KBM-7 (cell line): ENCODE results near the gene BEND7.

Source experiments
- DNase-seq: peaks from one replicate; pipeline ENCODE4 v3.0.0-alpha.2; 2015
- in situ Hi-C: fragments of 300-500 bp; cut with MboI; formaldehyde crosslinking; loops from 2 replicates; pipeline ENCODE4 v1.14.3; 2020; ENCODE audit warnings: low sequenced_read_pairs, low pct_unique_long_range_greater_than_20kb, mixed read lengths

The BEND7 gene

DNA sequence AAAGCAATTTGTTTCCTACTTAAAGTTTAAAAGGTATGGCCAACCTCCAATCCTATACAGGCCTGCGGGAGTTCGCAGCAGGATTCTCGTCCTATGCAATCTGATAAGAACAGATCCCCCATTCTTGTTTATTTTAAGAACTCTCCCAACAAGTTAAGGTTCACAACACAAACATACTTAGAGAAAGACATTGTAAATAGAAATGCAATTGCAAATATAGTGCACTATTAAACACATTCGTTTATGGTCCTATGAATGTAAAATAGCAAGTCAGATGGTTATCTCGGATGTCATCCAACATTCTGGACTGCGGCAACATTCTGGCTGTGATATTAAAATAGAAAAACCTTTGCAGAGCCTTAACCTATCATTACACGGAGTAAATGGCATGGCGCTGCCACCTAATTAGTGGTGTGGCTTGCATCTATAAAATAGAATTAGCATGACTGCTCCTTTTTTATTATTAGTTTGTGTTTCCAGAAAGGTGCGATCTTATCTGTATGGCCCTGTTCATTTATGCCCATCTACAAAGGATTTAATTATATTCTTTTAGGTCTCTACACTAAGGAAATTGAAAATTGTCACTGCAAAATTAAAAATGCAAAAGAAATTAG is 37.0 kb downstream of the BEND7 start:
- no peak for DNase-seq
- in situ Hi-C loops: no loop called here

DNA sequence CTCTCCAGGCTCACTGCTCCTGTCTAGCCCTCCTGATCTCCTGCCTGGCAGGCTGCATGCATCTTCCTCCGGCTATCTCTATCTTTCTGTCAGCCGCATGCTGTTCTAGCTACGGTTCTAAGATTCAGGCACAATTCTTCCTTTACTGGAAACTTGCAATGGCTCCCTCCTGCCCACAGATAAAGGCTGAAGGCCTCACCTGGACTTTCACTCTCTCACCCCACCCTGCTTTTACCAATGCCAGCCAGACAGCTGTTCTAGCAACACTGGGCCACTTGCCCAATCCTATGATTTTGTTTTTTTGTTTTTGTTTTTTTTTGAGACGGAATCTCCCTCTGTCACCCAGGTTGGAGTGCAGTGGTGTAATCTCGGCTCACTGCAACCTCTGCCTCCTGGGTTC is 38.3 kb downstream of the BEND7 start:
- DNase-seq: no peak
- in situ Hi-C loops: no loop called here

DNA sequence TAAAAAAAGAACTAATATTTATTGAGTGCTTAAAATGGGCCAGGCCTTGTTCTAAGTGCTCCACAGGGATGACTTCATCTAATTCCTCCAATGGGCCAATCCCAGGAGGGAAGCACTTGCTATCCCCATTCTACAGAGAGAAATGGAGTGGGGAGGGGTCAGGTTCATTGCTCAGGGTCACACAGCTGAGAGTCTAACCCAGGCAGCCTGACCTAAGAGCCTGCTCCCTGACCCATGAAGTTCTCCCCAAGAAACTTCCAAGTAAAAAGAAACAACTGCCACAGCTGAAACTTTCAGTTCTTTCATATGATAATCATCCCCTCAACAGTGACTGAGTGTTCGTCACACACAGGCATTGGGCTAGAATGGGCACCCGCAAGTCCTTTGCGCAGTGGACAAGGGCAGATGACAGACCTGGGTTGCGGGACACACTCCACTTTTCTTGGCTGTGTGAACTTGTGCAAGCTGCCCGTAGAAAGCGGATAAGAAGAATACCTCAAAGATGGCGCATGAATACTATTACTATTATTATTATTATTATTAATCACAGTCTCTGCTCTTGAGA is 39.7 kb downstream of the BEND7 start:
- in situ Hi-C loops: no loop called here
- no peak for DNase-seq

DNA sequence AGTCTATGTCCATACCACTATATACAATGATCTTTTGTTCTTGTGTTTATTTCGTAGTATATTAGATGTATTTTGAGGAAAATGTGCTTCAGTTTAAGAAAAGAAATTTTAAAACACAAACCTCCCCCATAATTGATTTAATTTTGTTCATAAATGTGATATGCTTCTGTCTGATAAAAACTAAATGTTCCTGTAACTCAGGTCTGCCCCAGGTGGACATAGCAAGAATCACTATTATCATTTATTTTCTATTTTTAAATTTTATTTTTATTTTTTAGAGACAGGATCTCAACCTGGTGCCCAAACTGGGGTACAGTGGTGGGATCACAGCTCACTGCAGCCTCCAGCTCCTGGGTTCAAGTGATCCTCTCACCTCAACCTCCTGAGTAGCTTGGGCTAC is 43.2 kb downstream of the BEND7 start:
- no peak for DNase-seq

DNA sequence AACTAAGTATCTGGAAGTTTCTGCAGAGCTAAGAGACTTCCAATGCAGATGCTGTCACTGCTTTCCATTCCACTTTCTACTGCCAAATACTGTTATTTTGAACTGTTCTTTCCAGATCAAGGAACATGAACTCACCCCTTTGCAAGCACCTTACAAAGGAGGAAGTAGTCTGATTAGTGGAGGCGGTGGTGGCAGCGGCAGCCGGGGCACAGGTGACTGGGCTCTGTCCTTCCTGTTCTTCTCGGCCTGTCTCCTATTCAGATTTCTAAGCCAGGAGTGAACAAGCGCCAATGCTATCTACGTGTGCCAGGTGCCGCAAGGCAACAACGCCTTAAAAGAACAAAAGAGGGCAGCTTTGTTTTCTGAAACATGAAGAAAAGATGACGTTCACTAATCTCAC is 44.9 kb downstream of the BEND7 start:
- DNase-seq: peak; percentile 26
- in situ Hi-C loops: no loop called here

More for the DNA sequence above, 43.2 kb downstream of the BEND7 start:
- in situ Hi-C loops: no loop called here

DNA sequence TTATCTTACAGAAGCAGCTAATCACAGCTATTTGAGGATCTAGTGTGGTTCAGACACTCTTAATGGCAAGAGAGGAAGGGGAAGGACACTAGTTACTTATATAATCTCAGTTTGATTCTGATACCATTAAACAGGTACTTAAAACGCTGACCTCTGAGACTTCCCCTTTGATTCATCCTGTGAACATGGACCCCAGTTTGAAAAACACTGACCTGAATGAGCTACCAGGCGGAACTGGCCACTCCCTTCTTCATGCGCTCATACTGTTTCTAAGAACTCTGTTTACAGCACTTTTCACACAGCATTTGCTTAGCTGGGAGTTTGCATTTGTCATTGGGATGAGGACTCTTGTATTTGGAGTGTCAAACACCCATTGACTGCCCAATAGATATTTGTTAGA is 45.7 kb downstream of the BEND7 start:
- DNase-seq: no peak
- in situ Hi-C loops: no loop called here

DNA sequence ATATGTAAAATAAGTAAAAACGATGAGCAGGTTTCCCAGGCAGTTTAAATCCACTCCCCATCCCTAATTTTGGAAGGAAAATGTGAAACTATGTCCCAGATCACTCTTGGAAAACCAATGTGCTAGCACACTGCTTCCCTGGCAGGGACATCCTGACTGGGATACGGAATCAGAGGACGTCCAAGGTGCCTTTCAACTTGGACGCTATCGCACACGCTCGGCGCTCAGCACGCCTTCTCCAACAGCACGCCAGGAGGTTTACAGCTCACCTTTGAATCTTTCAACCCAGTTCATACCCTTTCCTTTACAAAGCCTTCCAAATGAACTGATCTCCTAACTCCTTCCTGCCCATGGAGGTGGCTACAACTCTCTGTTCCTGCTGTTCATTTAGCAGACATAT is 47.1 kb downstream of the BEND7 start:
- in situ Hi-C loops: no loop called here
- no peak for DNase-seq

DNA sequence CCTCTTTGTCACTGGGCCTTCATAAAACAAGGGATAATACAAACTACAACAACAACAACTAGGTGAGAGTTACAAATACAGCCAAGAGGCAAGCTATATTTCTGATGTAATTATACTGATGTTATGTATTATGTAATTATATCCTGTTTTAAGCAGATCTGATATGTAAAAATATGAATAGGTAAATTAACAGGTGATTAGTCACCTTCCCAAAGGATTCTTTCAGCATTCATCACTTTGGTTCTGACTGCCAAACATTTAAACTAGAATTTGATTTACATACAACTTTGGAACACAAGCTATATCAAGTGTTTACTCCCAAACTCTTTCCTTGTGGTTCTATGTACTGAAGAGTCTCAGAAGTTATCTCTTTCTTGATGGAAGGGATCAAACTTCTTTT is 53.7 kb downstream of the BEND7 start:
- DNase-seq: no peak
- in situ Hi-C loops: no loop called here

DNA sequence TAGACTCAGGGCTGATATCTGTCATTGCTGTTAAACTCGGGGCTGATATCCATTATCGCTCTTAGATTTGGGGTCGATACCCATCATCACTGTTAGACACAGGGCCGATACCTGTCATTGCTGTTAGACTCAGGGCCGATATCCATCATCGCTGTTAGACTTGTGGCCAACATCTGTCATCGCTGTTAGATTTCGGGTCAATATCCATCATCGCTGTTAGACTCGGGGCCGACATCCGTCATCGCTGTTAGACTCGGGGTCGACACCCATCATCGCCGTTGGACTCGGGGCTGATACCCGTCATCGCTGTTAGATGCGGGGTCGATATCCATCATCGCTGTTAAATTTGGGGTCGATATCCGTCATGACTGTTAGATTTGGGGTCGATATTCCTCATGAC is 54.8 kb downstream of the BEND7 start:
- in situ Hi-C loops: no loop called here
- no peak for DNase-seq

DNA sequence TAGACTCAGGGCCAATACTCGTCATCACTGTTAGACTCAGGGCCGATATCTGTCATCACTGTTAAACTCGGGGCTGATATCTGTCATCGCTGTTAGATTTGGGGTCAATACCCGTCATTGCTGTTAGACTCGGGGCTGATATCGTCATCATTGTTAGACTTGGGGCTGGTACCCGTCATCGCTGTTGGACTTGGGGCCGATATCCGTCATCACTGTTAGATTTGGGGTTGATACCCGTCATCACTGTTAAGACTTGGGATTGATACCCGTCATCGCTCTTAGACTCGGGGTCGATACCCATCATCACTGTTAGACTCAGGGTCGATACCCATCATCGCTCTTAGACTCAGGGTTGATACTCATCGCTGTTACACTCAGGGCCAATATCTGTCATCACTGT is 56.5 kb downstream of the BEND7 start:
- in situ Hi-C loops: no loop called here

DNA sequence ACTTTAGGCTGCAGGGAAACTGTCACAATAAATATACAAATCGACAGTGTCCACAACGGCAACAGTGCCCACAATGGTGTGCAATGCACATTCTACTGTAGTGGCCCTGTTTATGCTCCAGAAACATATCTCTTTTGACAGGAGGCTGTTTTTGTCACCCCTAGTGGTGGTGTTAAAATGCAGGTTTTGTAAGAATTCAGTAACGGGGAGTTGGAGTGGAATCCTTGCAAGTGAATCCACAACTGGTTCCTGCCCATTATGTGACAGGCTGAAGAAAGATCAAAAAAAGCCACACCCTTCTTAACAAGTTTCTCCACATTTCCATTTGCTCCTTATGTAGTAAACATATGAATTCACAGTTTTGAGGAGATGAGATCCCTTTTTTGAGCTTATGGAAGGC is 58.5 kb downstream of the BEND7 start:
- no peak for DNase-seq
- in situ Hi-C loops: no loop called here

More for the DNA sequence above, 56.5 kb downstream of the BEND7 start:
- no peak for DNase-seq

DNA sequence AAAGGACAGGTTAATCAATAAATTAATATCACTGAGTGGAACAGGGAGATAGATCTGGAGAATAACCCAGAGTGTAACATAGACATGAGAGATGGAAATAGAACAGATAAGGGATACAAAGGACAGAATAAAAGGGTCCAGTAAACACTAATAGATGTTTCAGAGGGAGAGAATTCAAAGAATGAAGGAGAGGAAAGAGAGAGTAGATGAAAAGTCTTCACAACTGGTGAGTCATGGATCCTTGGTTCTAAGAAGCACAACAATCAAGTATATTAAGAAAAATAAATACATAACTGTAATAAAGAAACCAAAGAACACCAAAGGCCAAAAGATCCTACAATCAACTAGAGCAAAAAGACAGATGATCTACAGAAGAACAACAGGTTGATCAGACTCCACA is 66.3 kb downstream of the BEND7 start:
- no peak for DNase-seq
- in situ Hi-C loops: no loop called here

DNA sequence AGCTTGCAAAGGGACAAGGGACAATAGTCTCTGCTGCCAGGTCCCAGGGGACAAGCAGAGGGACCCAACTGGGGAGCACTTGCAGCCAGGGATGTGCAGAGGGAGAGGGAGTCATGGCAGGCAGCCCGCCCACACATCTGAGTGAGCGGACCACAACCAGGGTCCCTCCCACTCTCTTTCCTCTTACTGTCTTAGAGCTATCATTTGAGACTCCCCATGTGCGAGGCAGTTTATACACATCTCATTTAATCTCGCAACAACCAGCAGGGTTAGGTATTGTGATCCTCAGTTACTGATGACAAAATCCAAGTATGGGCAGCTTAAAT is 70.2 kb downstream of the BEND7 start:
- in situ Hi-C loops: no loop called here
- DNase-seq: no peak

DNA sequence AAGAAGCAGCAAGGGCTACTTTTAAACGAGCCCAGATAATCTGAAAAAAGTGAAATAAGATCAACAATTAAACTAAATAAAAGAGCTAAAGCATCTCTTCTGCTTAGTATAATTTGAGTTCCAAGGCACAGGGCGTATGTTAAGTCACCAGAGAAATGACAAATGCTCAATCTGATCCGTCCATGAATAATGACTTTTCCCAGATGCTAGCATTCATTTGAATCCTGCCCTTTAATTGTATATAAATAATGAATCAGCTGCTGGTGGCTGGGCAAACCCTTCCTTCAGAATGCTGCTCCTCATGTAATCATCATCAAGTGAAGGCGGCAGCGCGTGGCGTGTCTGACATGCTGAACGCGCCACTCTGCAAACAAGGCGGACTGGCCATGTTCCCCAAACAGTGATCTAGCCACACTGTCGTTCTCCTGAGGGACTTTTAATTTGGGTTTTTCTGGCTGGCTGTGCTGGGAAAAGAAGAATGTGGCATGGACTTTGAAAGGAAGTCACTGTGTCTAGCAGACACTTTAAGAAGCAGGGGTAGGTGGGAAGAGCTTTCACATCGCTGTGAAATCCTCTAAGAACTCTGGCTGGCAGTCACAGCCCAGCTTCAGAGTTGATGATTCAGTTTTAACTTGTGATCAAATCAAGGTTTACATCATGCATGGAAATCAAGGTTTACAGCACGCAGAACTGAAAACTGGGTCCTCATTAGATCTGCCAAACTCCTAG is 70.7 kb downstream of the BEND7 start:
- no peak for DNase-seq
- in situ Hi-C loops: no loop called here

DNA sequence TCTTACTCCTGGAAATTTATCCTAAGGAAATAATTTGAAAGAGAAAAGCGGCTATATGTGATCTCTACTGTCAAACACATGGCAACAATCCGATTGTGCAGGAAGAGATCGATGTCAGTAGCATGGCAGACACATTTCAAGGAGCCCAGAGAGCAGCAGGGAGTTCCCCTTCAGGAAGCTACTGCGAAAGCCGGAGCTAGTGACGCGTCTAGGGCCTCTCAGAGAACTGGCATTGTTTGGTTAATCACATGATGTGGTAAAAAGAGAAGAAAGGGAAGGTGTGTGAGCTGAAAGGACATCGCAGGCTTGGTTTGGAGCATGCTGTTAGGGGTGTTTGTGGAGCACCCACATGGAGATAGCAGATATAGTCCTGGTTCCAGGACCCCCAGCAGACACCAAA is 74.9 kb downstream of the BEND7 start:
- in situ Hi-C loops: no loop called here
- DNase-seq: peak; percentile 32

DNA sequence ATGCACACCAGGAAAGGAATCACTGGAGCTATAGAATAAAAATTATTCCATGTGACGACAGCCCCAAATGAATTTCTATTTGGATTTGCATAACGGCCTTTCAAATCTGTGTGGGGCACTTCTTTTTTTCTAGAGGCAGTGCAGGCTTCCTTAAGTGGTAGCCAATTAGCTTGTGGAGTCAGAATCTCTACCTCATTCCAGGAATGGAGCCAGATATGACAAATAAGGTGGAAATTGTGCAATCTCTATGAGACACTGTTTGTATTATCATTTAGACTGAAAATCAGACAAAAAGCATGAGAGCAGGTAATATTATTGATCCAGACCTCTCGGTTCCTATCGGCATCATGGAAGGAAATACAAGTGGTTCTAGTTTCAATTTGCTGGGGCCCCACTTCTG is 78.7 kb downstream of the BEND7 start:
- in situ Hi-C loops: no loop called here
- DNase-seq: no peak

DNA sequence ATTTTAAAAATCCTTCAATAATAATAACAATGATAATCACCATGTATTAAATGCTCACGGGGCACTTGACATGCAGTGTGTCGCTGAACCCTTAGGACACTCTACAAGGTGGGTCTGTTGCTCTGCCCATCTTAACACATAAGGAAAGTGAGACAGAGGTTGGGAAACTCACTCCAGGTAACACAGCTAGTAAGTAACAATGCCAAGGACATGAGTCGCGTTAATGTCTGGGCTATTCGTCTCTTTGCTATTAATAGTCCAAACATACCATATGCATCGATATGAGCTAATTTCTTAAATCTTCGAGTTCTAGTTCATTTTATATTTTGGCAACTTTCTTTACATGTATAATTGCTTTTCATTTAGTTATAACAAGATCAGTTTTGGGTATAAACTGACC is 79.5 kb downstream of the BEND7 start:
- in situ Hi-C loops: no loop called here
- DNase-seq: no peak

DNA sequence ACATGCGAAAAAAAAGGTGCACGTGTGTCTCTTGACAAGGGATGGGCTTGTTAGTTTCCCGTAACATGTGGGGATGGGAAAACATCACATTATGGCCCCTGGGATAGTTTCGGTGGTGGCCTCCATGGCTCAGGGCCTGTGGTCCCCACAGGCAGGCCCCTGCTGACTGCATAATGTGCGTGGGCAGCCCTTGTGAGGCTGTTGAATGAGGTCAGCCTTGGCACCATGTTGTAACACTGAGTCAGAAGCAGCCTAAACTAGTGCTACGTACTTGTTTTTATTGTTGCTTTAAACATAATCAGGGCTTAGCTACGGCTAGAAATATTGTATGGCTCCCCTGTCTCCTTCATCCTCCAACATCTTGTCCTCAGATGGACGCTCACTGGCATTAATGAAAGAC is 80.6 kb downstream of the BEND7 start:
- in situ Hi-C loops: no loop called here

DNA sequence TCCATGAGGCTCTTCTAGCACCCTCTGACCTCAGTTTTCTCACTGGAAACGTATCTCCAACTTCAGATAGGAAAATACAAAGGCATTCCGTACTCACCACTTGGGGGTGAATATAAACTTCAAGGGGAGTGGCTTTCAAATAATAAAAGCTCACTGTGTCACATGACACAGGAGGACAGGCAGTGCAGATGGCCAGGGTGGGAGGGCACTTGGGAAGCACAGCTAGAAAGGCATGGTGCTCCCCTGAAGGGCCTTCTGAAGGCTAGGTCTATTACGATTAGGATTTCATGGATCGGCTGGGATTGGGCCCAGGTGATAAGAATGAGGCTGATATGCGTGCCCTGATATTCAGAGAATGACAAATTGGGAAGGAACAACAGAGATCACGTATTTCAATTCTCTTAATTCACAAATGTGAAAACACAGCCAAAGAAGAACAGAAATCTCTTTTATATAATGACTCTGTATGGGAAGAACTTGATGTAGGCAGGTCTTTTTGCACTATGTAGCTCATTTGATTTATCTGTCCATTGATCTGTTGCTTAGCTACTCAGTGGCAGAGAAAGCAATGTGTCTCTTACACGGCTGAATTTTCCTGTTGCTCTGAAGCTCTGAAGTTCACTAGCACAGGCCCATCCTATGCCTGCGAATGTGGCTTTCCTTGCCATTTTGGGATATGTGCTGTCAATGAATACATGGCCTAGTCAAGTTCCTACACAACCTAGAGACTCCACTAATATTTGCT is 83.0 kb downstream of the BEND7 start:
- no peak for DNase-seq
- in situ Hi-C loops: no loop called here

More for the DNA sequence above, 80.6 kb downstream of the BEND7 start:
- no peak for DNase-seq

DNA sequence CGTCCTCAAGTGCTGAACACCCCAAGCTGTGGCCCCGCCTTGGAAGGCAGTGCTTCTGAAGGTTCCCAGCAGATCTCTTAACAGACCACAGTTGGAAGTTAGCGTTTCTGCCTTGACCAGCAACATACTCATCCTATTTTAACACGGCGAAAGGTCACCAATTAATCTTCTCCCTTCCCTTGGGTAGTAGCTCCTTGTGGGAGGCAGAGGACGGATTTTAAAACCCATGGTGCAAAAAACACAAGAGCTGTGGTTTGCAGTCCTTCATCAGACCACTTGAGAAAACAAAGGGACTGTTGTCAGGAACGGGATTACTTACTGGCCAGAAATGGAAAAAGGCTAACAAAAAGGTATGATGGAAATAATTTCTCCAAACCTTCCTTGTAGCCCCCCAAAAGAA is 87.3 kb downstream of the BEND7 start:
- no peak for DNase-seq
- in situ Hi-C loops: no loop called here
